Central memory CD8-positive, alpha-beta T cell (primary cell): ENCODE data around the gene UGCG.

Source experiments
- ATAC-seq: fragments of 150-1000 bp; cut with Tn5 transposase; replicated peaks from 2 replicates; pipeline ENCODE4 v1.10.0; 2022; ENCODE audit warnings: mild to moderate bottlenecking, moderate FRiP score, moderate number of reproducible peaks; ENCODE audit not compliant: poor library complexity, severe bottlenecking; ENCODE audit errors: extremely low read depth
- DNase-seq, 2 donors: peaks; one replicate each; pipeline ENCODE4 v3.0.0; 2021; ENCODE audit warnings: low spot score in 2 of 2
- H3K27ac Mint-ChIP-seq: one replicate; pipeline ENCODE4 v1.8.0; 2022; ENCODE audit warnings: low read depth, mild to moderate bottlenecking, moderate library complexity, mixed read lengths
- H3K27me3 Mint-ChIP-seq: one replicate; pipeline ENCODE4 v1.8.0; 2022; ENCODE audit warnings: mixed read lengths
- H3K36me3 Mint-ChIP-seq: one replicate; pipeline ENCODE4 v1.8.0; 2022; ENCODE audit warnings: mild to moderate bottlenecking, moderate library complexity, mixed read lengths; ENCODE audit not compliant: insufficient read depth
- H3K4me1 Mint-ChIP-seq: one replicate; pipeline ENCODE4 v1.8.0; 2022; ENCODE audit warnings: mixed read lengths
- H3K4me3 Mint-ChIP-seq: one replicate; pipeline ENCODE4 v1.8.0; 2022; ENCODE audit warnings: mild to moderate bottlenecking, moderate library complexity, mixed read lengths
- H3K9me3 Mint-ChIP-seq: one replicate; pipeline ENCODE4 v1.8.0; 2022; ENCODE audit warnings: mixed read lengths

The UGCG gene

GRCh38 chr9:111966124-111966723, 69.6 kb downstream of the UGCG start:
- ATAC-seq (no peak), DNase-seq (no peak)
- Mint-ChIP-seq H3K9me3 (no peaks in the 10 kb centered on the region), H3K36me3 (no peaks in the 10 kb centered on the region), H3K27me3 (no peaks in the 10 kb centered on the region), H3K4me3 (no peak overlapping the region), H3K27ac (no peak overlapping the region), H3K4me1 (no peaks in the 10 kb centered on the region)

GRCh38 chr9:111966861-111967291, 70.3 kb downstream of the UGCG start:
- Mint-ChIP-seq H3K27ac (no peak overlapping the region), H3K27me3 (no peaks in the 10 kb centered on the region), H3K36me3 (no peaks in the 10 kb centered on the region), H3K4me3 (no peak overlapping the region), H3K4me1 (no peaks in the 10 kb centered on the region), H3K9me3 (no peaks in the 10 kb centered on the region)
- ATAC-seq, result no peak
- DNase-seq, result no peak

- Mint-ChIP-seq H3K27ac (no peak overlapping the region), H3K4me3 (no peak overlapping the region), H3K9me3 (no peaks in the 10 kb centered on the region), H3K4me1 (no peaks in the 10 kb centered on the region), H3K36me3 (no peaks in the 10 kb centered on the region), H3K27me3 (no peaks in the 10 kb centered on the region)
- DNase-seq (no peak), ATAC-seq (no peak)
Measured at GRCh38 chr9:111967621-111968020, 71.0 kb downstream of the UGCG start.

DNA sequence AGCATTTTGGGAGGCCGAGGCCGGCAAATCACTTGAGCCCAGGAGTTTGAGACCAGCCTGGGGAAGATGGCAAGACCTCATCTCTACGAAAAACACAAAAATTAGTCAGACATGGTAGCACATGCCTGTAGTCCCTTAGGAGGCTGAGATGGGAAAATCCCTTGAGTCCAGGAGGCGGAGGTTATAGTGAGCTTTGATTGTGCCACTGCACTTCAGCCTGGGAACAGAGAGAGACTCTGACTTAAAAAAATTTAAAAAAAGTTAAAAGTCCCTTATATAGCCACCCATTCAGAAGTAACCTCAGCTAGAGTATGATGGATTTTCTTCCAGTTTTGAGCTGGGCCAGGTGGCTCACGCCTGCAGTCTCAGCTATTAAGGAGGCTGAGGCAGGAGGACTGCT, 72.4 kb downstream of the UGCG start:
- no peaks in the 10 kb centered on the region for H3K4me1 Mint-ChIP-seq
- H3K36me3 Mint-ChIP-seq, result no peaks in the 10 kb centered on the region
- no peak for DNase-seq

GRCh38 chr9:111969622-111970021, 73.0 kb downstream of the UGCG start:
- Mint-ChIP-seq H3K27me3 (no peaks in the 10 kb centered on the region), H3K4me1 (no peaks in the 10 kb centered on the region), H3K27ac (no peak overlapping the region), H3K4me3 (no peak overlapping the region), H3K36me3 (no peaks in the 10 kb centered on the region), H3K9me3 (no peaks in the 10 kb centered on the region)
- DNase-seq, result no peak
- no peak for ATAC-seq

More for the DNA sequence above, 72.4 kb downstream of the UGCG start:
- ATAC-seq, result no peak
- H3K4me3 Mint-ChIP-seq, result no peak overlapping the region
- H3K27me3 Mint-ChIP-seq, result no peaks in the 10 kb centered on the region
- H3K27ac Mint-ChIP-seq, result no peak overlapping the region
- H3K9me3 Mint-ChIP-seq, result no peaks in the 10 kb centered on the region

- H3K9me3 Mint-ChIP-seq, result no peaks in the 10 kb centered on the region
- H3K4me1 Mint-ChIP-seq, result no peaks in the 10 kb centered on the region
- DNase-seq, result no peak
Measured at GRCh38 chr9:111970827-111971226, 74.2 kb downstream of the UGCG start.

GRCh38 chr9:111974092-111974681, 77.6 kb downstream of the UGCG start:
- DNase-seq, result no peak
- Mint-ChIP-seq H3K9me3 (no peaks in the 10 kb centered on the region), H3K4me3 (no peak overlapping the region), H3K4me1 (no peaks in the 10 kb centered on the region), H3K36me3 (no peaks in the 10 kb centered on the region), H3K27ac (no peak overlapping the region), H3K27me3 (no peaks in the 10 kb centered on the region)
- ATAC-seq, result no peak

More at GRCh38 chr9:111970827-111971226, 74.2 kb downstream of the UGCG start:
- no peaks in the 10 kb centered on the region for H3K36me3 Mint-ChIP-seq
- no peaks in the 10 kb centered on the region for H3K27me3 Mint-ChIP-seq
- H3K4me3 Mint-ChIP-seq, result no peak overlapping the region
- no peak for ATAC-seq
- no peak overlapping the region for H3K27ac Mint-ChIP-seq

GRCh38 chr9:111975709-111976108, 79.1 kb downstream of the UGCG start:
- ATAC-seq, result no peak
- H3K4me1 Mint-ChIP-seq, result no peaks in the 10 kb centered on the region
- no peaks in the 10 kb centered on the region for H3K9me3 Mint-ChIP-seq
- H3K36me3 Mint-ChIP-seq, result no peaks in the 10 kb centered on the region
- no peak overlapping the region for H3K4me3 Mint-ChIP-seq
- H3K27me3 Mint-ChIP-seq, result no peaks in the 10 kb centered on the region
- no peak for DNase-seq
- no peak overlapping the region for H3K27ac Mint-ChIP-seq

DNA sequence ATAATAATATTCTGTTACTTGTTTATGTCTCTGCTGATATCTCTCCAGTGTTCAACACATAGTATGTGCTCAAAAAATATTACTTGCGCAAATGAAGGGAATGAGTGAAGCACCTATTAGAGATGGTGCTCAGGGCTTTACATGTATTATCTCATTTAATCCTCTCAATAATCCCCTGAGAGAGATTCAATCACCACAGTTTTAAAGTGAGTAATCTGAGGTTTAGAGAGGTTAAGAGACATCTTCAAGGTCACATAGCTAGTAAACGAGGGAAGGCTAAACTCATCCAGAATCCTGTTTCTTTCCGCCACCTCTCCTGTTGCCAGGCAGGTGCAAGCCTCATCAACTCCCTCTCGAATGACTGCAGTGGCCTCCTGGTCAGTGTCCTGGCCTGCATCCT, 82.0 kb downstream of the UGCG start:
- no peaks in the 10 kb centered on the region for H3K36me3 Mint-ChIP-seq
- no peaks in the 10 kb centered on the region for H3K27me3 Mint-ChIP-seq
- ATAC-seq (no peak), DNase-seq (no peak)
- peaks cover 12% of the 10 kb centered on the region for H3K4me1 Mint-ChIP-seq
- no peaks in the 10 kb centered on the region for H3K9me3 Mint-ChIP-seq
- H3K27ac Mint-ChIP-seq, result no peak overlapping the region
- no peak overlapping the region for H3K4me3 Mint-ChIP-seq

DNA sequence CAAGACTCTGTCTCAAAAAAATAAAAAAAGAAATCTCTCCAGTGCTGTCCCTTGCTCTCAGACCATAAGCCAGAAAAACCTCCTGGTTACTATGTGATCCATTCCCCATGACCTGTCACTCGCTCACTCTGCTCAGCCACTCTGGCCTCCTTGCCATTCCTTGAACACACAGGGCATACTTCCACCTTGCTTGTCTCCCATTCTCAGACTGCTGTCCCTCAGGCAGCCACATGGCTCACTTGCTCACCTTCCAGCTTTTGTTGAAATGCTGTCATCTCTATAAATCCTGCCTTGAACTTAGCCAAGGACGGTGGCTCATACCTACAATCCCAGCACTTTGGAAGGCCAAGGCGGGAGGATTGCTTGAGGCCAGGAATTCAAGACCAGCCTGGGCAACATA, 82.9 kb downstream of the UGCG start:
- no peak overlapping the region for H3K27ac Mint-ChIP-seq
- H3K4me3 Mint-ChIP-seq, result no peak overlapping the region
- H3K9me3 Mint-ChIP-seq, result no peaks in the 10 kb centered on the region
- DNase-seq (no peak), ATAC-seq (no peak)
- H3K27me3 Mint-ChIP-seq, result no peaks in the 10 kb centered on the region
- peaks cover 20% of the 10 kb centered on the region for H3K4me1 Mint-ChIP-seq
- no peaks in the 10 kb centered on the region for H3K36me3 Mint-ChIP-seq

- DNase-seq, result no peak
- no peak overlapping the region for H3K4me3 Mint-ChIP-seq
- no peak overlapping the region for H3K27ac Mint-ChIP-seq
- no peak for ATAC-seq
- no peaks in the 10 kb centered on the region for H3K9me3 Mint-ChIP-seq
- peaks cover 28% of the 10 kb centered on the region for H3K4me1 Mint-ChIP-seq
- no peaks in the 10 kb centered on the region for H3K27me3 Mint-ChIP-seq
- H3K36me3 Mint-ChIP-seq, result no peaks in the 10 kb centered on the region
Measured at GRCh38 chr9:111980398-111980797, 83.8 kb downstream of the UGCG start.

- H3K4me1 Mint-ChIP-seq, result peaks cover 44% of the 10 kb centered on the region
- H3K27me3 Mint-ChIP-seq, result no peaks in the 10 kb centered on the region
- H3K27ac Mint-ChIP-seq, result peak overlapping the region; percentile 80
- DNase-seq (no peak), ATAC-seq (peak; percentile 40)
- H3K36me3 Mint-ChIP-seq, result no peaks in the 10 kb centered on the region
- H3K9me3 Mint-ChIP-seq, result no peaks in the 10 kb centered on the region
- H3K4me3 Mint-ChIP-seq, result no peak overlapping the region
Measured at GRCh38 chr9:111983484-111983908, 86.9 kb downstream of the UGCG start.

- no peak for DNase-seq
- Mint-ChIP-seq H3K9me3 (no peaks in the 10 kb centered on the region), H3K27me3 (no peaks in the 10 kb centered on the region), H3K27ac (peak overlapping the region; percentile 80), H3K4me3 (no peak overlapping the region), H3K36me3 (no peaks in the 10 kb centered on the region), H3K4me1 (peaks cover 44% of the 10 kb centered on the region)
- no peak for ATAC-seq
Measured at GRCh38 chr9:111984086-111984802, 87.6 kb downstream of the UGCG start.
